GM21526 (cell line): ENCODE data around the gene SNTG2.

Experiments
- ATAC-seq: cut with Tn5 transposase; IDR thresholded peaks from one replicate; pipeline ENCODE4 v1.9.1; 2021; ENCODE audit warnings: moderate library complexity; ENCODE audit not compliant: unreplicated experiment, low FRiP score

The SNTG2 gene

GRCh38 chr2:1299043-1299442 lies 348.4 kb downstream of the SNTG2 start:
- ATAC-seq, result no peak

- no peak for ATAC-seq
Measured at GRCh38 chr2:1300284-1300683, 349.6 kb downstream of the SNTG2 start.

- ATAC-seq, result no peak
Measured at GRCh38 chr2:1301056-1301455, 350.4 kb downstream of the SNTG2 start.

- ATAC-seq, result no peak
Measured at GRCh38 chr2:1305342-1306013, 354.8 kb downstream of the SNTG2 start.

GRCh38 chr2:1306014-1306686 lies 355.5 kb downstream of the SNTG2 start:
- no peak for ATAC-seq

- no peak for ATAC-seq
Measured at GRCh38 chr2:1306687-1307516, 356.3 kb downstream of the SNTG2 start.

GRCh38 chr2:1307670-1308069 lies 357.0 kb downstream of the SNTG2 start:
- no peak for ATAC-seq

- ATAC-seq, result no peak
Measured at GRCh38 chr2:1308678-1309077, 358.0 kb downstream of the SNTG2 start.

- no peak for ATAC-seq
Measured at GRCh38 chr2:1309507-1309906, 358.9 kb downstream of the SNTG2 start.

GRCh38 chr2:1310202-1310601 lies 359.6 kb downstream of the SNTG2 start:
- no peak for ATAC-seq

GRCh38 chr2:1310866-1311265 lies 360.2 kb downstream of the SNTG2 start:
- ATAC-seq, result no peak

- ATAC-seq, result no peak
Measured at GRCh38 chr2:1313240-1313924, 362.7 kb downstream of the SNTG2 start.

- ATAC-seq, result no peak
Measured at GRCh38 chr2:1314254-1314653, 363.6 kb downstream of the SNTG2 start.

GRCh38 chr2:1318366-1319009 lies 367.8 kb downstream of the SNTG2 start:
- ATAC-seq, result no peak

GRCh38 chr2:1319393-1319792 lies 368.7 kb downstream of the SNTG2 start:
- ATAC-seq, result no peak

- no peak for ATAC-seq
Measured at GRCh38 chr2:1321321-1321720, 370.7 kb downstream of the SNTG2 start.

GRCh38 chr2:1324884-1325283 lies 374.2 kb downstream of the SNTG2 start:
- no peak for ATAC-seq

GRCh38 chr2:1328684-1329083 lies 378.0 kb downstream of the SNTG2 start:
- no peak for ATAC-seq

GRCh38 chr2:1339388-1340140 lies 388.9 kb downstream of the SNTG2 start:
- no peak for ATAC-seq

GRCh38 chr2:1340141-1340512 lies 389.5 kb downstream of the SNTG2 start:
- ATAC-seq, result no peak
